ENCODE data around the gene APOBEC3B. TPM values are rescaled to one million over a fixed set of nuclear protein-coding genes. Genes with fewer than 3 reads are reported as not detected.

Gene APOBEC3B
- total and polyA plus RNA-seq, 8 donors, result 1.1 to 8.7 (median 3.8) TPM; not detected in 3

- TF ChIP-seq POLR2AphosphoS5 (IDR thresholded peaks at IDR 0.05) (no peak), CTCF (IDR thresholded peaks at IDR 0.05) (no peak), POLR2A (IDR thresholded peaks at IDR 0.05) (no peak), EP300 (IDR thresholded peaks at IDR 0.05) (no peak)
- H3K27ac ChIP-seq, result no peak overlapping the region
- no peak for DNase-seq
- intact Hi-C loops (cut with DNase I; ENCODE audit: low total_unique reads), result no loop called here
- no peaks in the 10 kb centered on the region for H3K27me3 ChIP-seq
- H3K36me3 ChIP-seq, result no peaks in the 10 kb centered on the region
- H3K4me3 ChIP-seq, result no peak overlapping the region
- H3K4me1 ChIP-seq, result peaks cover 0 to 25% (median 10%) of the 10 kb centered on the region in 4 donors
- H3K9me3 ChIP-seq, result no peaks in the 10 kb centered on the region
- WGBS, 5 donors, result 65 to 75% (median 67%) methylated on average over 4 to 7 of the region's 7 CpGs; no CpG with 5 or more reads in 1 of the 5 donors
Measured at GRCh38 chr22:38964306-38964705, 17.8 kb upstream of the APOBEC3B start.

GRCh38 chr22:38964989-38965388 lies 17.2 kb upstream of the APOBEC3B start:
- Histone ChIP-seq H3K4me1 (peaks cover 0 to 25% (median 10%) of the 10 kb centered on the region in 4 donors), H3K36me3 (no peaks in the 10 kb centered on the region), H3K27ac (no peak overlapping the region), H3K4me3 (no peak overlapping the region), H3K9me3 (no peaks in the 10 kb centered on the region), H3K27me3 (no peaks in the 10 kb centered on the region)
- TF ChIP-seq POLR2AphosphoS5 (IDR thresholded peaks at IDR 0.05), result no peak
- TF ChIP-seq POLR2A (IDR thresholded peaks at IDR 0.05), result no peak
- TF ChIP-seq CTCF (IDR thresholded peaks at IDR 0.05), result no peak
- no peak for TF ChIP-seq EP300 (IDR thresholded peaks at IDR 0.05)
- WGBS, 5 donors, result 62 to 82% (median 70%) methylated on average over 4 of the region's 4 CpGs; no CpG with 5 or more reads in 1 of the 5 donors
- DNase-seq, result no peak
- intact Hi-C loops (cut with DNase I; ENCODE audit: low total_unique reads), result no loop called here

GRCh38 chr22:38965614-38966379 lies 16.4 kb upstream of the APOBEC3B start:
- WGBS, 5 donors, result 80 to 86% (median 84%) methylated on average over 10 to 14 of the region's 14 CpGs; no CpG with 5 or more reads in 1 of the 5 donors

GRCh38 chr22:38966380-38966702 lies 15.8 kb upstream of the APOBEC3B start:
- TF ChIP-seq CTCF (IDR thresholded peaks at IDR 0.05), result no peak
- no peak for TF ChIP-seq POLR2A (IDR thresholded peaks at IDR 0.05)
- no peak for TF ChIP-seq EP300 (IDR thresholded peaks at IDR 0.05)
- no peak for TF ChIP-seq POLR2AphosphoS5 (IDR thresholded peaks at IDR 0.05)
- Histone ChIP-seq H3K27me3 (peaks cover 0 to 11% (median 0%) of the 10 kb centered on the region in 3 donors), H3K4me3 (no peak overlapping the region), H3K9me3 (no peaks in the 10 kb centered on the region), H3K27ac (no peak overlapping the region), H3K36me3 (no peaks in the 10 kb centered on the region), H3K4me1 (peaks cover 0 to 25% (median 10%) of the 10 kb centered on the region in 4 donors)
- 50 to 58% (median 54%) methylated on average over 5 of the region's 5 CpGs; no CpG with 5 or more reads in 1 of the 5 donors for WGBS, 5 donors
- no peak for DNase-seq
- intact Hi-C loops (cut with DNase I; ENCODE audit: low total_unique reads), result no loop called here

More at GRCh38 chr22:38965614-38966379, 16.4 kb upstream of the APOBEC3B start:
- DNase-seq, result no peak
- intact Hi-C loops (cut with DNase I; ENCODE audit: low total_unique reads), result no loop called here
- Histone ChIP-seq H3K9me3 (no peaks in the 10 kb centered on the region), H3K4me3 (no peak overlapping the region), H3K36me3 (no peaks in the 10 kb centered on the region), H3K27ac (no peak overlapping the region), H3K27me3 (peaks cover 0 to 7% (median 0%) of the 10 kb centered on the region in 3 donors), H3K4me1 (peaks cover 0 to 25% (median 10%) of the 10 kb centered on the region in 4 donors)
- TF ChIP-seq CTCF (IDR thresholded peaks at IDR 0.05) (no peak), EP300 (IDR thresholded peaks at IDR 0.05) (no peak), POLR2AphosphoS5 (IDR thresholded peaks at IDR 0.05) (no peak), POLR2A (IDR thresholded peaks at IDR 0.05) (no peak)

Data from stomach (tissue), 9 donors.